Neuron (in vitro differentiated cells): ENCODE results near the gene MTHFR.
A peak's percentile ranks its signal among the peaks of the same experiment; 100 is the strongest.

Experiments used
- H2AFZ ChIP-seq: one replicate; pipeline ENCODE4 v1.6.1; 2013; ENCODE audit warnings: low read depth, mild to moderate bottlenecking, inconsistent platforms, low read length, moderate library complexity
- H3K27me3 ChIP-seq: one replicate; pipeline ENCODE4 v1.6.1; 2013; ENCODE audit warnings: low read length; ENCODE audit not compliant: insufficient read depth
- H3K36me3 ChIP-seq: one replicate; pipeline ENCODE4 v1.6.1; 2013; ENCODE audit warnings: low read length; ENCODE audit not compliant: insufficient read depth
- H3K4me1 ChIP-seq: one replicate; pipeline ENCODE4 v1.6.1; 2013; ENCODE audit warnings: low read length; ENCODE audit not compliant: insufficient read depth
- H3K4me3 ChIP-seq: 2 replicates; pipeline ENCODE4 v1.5.1; 2013; ENCODE audit warnings: mild to moderate bottlenecking, low read length, moderate library complexity
- H3K9me3 ChIP-seq: one replicate; pipeline ENCODE4 v1.6.1; 2013; ENCODE audit warnings: low read length

The MTHFR gene

DNA sequence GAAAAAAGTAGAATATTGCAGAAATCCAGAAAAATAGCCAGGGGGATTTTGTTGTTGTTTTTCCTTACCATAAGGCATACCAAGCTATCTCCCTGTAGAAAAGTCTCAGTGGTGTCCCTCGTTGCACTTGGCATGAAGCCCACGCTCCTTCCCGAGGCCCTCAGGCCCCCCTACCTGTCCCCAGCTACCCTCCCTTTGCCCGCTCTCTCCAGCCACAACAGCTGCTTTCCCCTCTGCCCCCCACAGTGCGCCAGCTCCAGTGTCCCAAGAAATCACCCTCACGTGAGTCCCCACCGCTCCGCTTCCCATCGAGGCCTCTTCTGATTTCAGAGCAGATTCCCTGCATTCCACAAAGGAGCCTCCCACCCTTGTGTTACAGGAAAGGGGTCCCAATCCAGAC, 61.5 kb downstream of the MTHFR start:
- H2AFZ ChIP-seq, result no peak overlapping the region
- H3K4me3 ChIP-seq, result no peak overlapping the region
- no peaks in the 10 kb centered on the region for H3K27me3 ChIP-seq
- peaks cover 21% of the 10 kb centered on the region for H3K36me3 ChIP-seq
- H3K9me3 ChIP-seq, result no peaks in the 10 kb centered on the region
- no peaks in the 10 kb centered on the region for H3K4me1 ChIP-seq

DNA sequence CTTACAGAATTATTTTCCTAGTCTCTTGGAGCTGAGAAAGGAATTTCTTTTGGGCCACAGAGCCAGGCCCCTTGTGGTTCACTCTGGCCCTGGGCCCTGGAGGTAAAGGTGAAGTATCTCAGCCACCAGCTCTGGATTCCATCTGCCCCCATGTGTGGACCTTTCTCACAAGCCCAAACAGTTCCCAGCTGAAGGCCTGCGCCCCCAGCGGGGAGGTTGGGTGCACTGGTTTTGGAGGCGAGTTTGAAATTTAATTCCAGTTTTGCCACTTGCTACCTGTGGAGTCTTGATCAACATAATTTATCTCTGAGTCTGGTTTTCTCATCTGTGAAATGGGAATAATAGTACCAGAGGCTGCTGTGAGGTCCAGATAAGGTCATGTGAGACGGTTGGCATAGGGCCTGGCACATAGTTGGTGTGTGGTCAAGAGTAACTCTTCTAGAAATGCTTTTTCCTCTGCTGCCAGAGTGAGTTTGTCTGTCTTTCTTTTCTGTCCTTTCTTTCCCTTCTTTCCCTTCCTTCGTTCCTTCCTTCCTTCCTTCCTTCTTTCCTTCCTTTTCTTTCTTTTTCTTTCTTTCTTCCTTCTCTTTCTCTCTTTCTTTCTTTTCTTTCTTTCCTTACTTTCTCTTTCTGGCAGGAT, 63.7 kb downstream of the MTHFR start:
- H3K4me1 ChIP-seq, result peaks cover 5% of the 10 kb centered on the region
- H3K36me3 ChIP-seq, result peaks cover 7% of the 10 kb centered on the region
- H3K27me3 ChIP-seq, result no peaks in the 10 kb centered on the region
- no peak overlapping the region for H3K4me3 ChIP-seq
- no peak overlapping the region for H2AFZ ChIP-seq
- H3K9me3 ChIP-seq, result no peaks in the 10 kb centered on the region

DNA sequence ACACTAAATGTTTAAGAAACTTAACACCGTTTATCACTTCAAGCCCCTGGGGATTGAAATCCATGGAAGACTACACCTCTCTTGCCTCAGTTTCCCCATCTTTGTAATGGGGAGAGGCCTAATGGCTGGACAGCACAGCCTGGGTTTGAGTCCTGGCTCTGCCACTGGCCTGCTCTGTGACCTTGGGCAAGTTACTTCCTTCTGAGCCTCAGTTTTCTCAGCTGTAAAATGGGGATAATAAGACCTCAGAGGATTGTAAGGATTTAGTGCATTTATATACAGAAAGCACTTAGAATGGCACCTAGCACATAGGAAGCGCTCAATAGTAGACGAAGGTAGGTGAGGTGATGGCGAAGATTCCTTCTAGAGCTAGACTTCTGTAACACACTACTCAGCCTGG, 64.3 kb downstream of the MTHFR start:
- Histone ChIP-seq H3K36me3 (peaks cover 4% of the 10 kb centered on the region), H3K9me3 (no peaks in the 10 kb centered on the region)

DNA sequence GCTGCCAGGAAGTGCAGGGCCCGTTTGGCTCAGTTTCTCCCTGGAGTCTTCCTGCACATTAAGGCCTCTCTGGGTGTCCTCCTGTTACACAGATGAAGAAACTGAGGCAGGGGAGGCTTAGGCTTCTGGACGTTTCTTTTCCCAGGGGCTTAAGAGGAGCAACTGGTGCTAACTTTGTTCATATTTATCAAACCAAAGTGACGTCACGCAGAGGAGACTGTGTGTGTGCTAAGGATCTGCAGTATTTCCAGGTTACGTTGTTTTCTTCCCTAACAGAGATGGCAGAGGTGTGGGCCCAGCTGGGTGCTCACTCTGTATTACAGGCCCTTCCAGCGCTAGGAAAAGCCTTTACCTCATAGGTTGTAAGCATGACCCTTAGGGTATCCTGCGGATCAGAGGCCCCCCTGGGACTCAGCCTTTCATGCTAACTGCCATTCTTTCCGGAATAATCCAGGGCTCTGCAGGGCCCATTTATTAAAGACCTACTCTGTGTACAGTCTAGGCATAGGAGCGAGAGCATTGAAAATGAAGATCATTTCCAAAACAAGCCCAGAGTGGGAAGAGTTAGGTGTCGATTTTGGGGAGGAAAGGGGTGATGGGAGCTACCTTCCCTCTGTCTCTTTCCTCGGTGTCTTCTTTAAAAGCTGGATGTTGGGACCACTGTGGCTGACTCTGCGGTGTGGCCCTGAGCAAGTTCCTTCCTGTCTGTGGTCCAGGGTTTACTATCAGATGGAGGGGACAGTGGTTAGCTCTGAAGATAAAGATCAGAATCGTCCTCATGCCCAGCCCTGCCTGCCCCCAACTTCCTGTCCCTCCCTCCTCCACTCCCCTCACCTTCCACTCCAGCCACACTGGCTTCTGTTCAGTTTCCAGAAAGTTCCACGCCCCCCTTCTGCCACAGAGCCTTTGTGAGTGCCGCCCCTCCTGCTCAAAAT, 65.2 kb downstream of the MTHFR start:
- Histone ChIP-seq H2AFZ (no peak overlapping the region), H3K4me1 (peaks cover 11% of the 10 kb centered on the region), H3K36me3 (no peaks in the 10 kb centered on the region), H3K4me3 (no peak overlapping the region), H3K27me3 (no peaks in the 10 kb centered on the region), H3K9me3 (no peaks in the 10 kb centered on the region)

More for the DNA sequence above, 64.3 kb downstream of the MTHFR start:
- no peak overlapping the region for H2AFZ ChIP-seq
- H3K4me1 ChIP-seq, result peaks cover 8% of the 10 kb centered on the region
- no peaks in the 10 kb centered on the region for H3K27me3 ChIP-seq
- no peak overlapping the region for H3K4me3 ChIP-seq

DNA sequence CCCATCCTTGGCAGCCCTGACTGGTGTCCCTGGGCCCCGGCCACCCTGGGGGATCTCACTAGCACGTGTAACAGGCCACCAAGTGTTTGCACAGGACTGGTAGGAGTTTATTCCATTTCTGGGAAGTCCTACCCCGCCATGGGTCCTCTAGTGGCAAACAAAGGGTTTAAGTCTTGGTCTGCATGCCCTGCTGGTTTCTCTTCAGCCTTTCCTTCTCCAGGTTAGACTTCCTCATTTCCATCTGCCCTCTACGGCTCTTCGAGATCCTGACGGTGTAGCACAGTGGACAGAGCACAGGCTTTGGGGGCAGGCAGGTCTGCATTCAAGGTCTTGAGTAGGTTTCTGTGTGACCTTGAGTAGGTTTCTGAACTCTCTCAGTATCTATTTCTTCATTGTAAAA, 67.0 kb downstream of the MTHFR start:
- Histone ChIP-seq H3K36me3 (no peaks in the 10 kb centered on the region), H3K4me1 (peaks cover 14% of the 10 kb centered on the region), H2AFZ (no peak overlapping the region), H3K27me3 (no peaks in the 10 kb centered on the region), H3K4me3 (no peak overlapping the region), H3K9me3 (no peaks in the 10 kb centered on the region)

DNA sequence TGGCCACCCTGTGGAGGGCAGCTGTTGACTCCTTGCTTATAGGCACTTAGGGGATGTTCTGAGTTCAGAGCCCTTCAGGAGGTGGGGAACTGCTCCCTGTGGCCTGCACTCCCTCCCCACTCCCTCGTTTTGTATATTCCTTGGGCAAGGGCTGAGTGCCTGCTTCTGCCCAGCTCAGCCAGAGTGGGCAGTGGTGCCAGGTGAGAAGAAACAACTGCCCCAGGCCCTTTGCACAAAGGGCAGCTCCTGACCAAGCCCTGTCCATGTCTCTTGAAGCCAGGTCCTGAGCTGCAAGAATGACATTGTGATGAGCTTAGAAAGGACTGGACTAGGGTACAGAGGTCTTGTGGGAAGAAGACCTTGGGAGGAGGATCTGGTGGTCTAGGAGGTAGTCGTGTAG, 67.7 kb downstream of the MTHFR start:
- H3K36me3 ChIP-seq, result no peaks in the 10 kb centered on the region
- no peak overlapping the region for H2AFZ ChIP-seq
- H3K27me3 ChIP-seq, result no peaks in the 10 kb centered on the region
- no peak overlapping the region for H3K4me3 ChIP-seq
- H3K9me3 ChIP-seq, result no peaks in the 10 kb centered on the region
- H3K4me1 ChIP-seq, result peaks cover 16% of the 10 kb centered on the region

DNA sequence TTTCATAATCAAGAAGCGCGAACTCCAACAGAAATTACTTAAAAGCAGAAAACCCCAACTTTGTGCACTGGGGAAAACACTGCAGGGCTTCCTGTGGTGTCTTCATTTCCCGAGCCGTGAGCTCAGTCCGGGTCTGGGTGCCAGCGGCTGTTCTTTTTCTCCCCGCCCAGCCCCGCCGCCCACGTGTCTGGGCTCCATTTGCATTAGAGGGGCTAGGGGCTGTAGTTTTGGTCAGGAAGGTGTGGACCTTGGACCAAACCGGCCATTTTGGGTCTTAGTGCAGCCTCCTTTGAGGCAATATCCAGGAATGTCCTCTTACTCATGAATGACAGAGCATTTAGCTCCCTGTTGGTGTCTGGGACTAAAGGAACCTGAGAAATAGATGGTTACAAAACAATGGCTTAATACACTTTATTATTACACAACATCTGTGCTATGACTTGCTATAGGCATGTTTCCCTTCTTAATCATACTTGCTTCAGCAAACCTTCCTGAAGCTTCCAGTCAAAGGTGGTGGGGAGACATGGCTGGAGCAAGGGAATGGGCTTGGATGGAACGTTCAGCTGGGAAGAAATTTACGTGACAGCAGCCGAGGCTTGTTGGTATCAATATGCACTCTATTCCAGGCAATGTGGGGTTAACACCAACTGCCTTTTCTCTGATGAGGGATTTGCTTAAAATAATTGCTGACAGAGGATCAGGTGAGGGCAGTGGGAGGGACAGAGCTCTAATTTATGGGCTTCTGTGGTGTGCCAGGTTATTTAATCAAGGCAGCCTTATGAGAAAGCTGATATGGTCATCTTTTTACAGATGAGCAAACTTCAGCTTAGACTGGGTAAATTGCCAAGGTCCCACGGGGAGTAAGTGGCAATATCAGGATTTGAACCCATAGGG, 68.8 kb downstream of the MTHFR start:
- no peaks in the 10 kb centered on the region for H3K27me3 ChIP-seq
- peak overlapping the region; percentile 75 for H2AFZ ChIP-seq
- H3K9me3 ChIP-seq, result no peaks in the 10 kb centered on the region
- H3K4me3 ChIP-seq, result peak overlapping the region; percentile 92
- H3K36me3 ChIP-seq, result no peaks in the 10 kb centered on the region
- peaks cover 26% of the 10 kb centered on the region for H3K4me1 ChIP-seq

DNA sequence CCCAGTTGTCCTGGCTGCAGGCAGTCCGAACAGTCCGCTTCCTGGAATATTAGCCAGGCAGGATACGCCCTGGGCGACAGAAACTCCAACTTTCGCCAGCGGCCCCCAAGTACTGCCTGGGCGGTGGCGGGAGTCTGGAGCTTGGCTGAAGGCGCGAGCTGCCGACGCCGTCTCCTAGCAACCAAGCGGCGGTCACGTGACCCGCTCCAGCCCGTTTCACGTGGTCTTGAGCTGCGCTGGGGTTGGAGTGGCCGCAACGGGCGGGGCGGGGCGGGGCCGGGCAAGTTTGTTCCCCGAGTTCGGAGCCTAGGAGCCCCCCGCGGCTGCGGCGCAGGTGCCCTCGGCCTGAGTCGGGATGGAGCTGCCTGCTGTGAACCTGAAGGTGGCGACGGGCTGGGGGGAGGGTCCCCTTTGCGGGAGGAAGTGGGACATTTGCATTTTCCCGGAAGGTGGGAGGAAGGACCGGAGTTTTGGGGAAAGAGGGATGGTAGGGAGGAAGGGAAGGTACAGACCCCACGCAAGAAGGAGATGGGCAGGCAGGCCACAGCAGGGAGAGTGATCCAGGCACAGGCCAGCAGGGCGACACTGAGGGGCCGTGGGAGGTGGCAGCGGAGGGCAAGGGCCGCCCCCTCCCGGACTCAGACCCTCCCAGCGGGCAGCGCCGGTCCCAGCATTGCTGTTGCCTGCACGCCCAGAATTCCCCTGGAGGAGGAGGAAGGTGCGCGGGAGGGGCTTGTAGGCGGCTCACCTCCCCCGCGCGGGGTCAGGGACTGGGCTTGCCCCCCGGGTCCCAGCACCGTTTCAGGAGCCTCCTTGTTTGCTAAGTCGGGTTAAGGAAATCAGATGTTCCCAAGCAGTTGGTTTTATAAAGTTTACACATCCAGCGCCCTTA, 69.7 kb downstream of the MTHFR start, which contains the start of gene AGTRAP:
Gene AGTRAP (plus strand): TSS at position 283 of the 892 bp plus-strand sequence. CDS start 73 bp downstream, at position 356.
- H3K4me1 ChIP-seq, result peaks cover 32% of the 10 kb centered on the region
- no peaks in the 10 kb centered on the region for H3K9me3 ChIP-seq
- no peaks in the 10 kb centered on the region for H3K36me3 ChIP-seq
- no peaks in the 10 kb centered on the region for H3K27me3 ChIP-seq
- peak within 1 kb of the TSS; percentile 75 for H2AFZ ChIP-seq
- H3K4me3 ChIP-seq, result peak within 1 kb of the TSS; percentile 92
